Loucy (cell line): ENCODE data around the gene C16orf78.

Experiments
- CTCF ChIP-seq: fragments of 200-600 bp; sonication (generic); conservative IDR thresholded peaks from 2 replicates; pipeline ENCODE4 v1.5.1; 2014; ENCODE audit warnings: mild to moderate bottlenecking, antibody characterized with exemption, low read length
- EZH2phosphoT487 ChIP-seq: fragments of 200-600 bp; IDR thresholded peaks from 2 replicates; pipeline ENCODE4 v1.6.1; 2018; ENCODE audit warnings: antibody characterized with exemption, mild to moderate bottlenecking, moderate library complexity, borderline replicate concordance

GRCh38 chr16:49348408-49349176, 25.0 kb upstream of the C16orf78 start:
- peak; percentile 41 for TF ChIP-seq CTCF
- no peak for TF ChIP-seq EZH2phosphoT487
